ENCODE data around the gene ICE1. TPM values are rescaled to one million over a fixed set of nuclear protein-coding genes. Genes with fewer than 3 reads are reported as not detected.

Gene ICE1
- total RNA-seq, 1 donor from 2014 or later: 13.5 TPM

DNA sequence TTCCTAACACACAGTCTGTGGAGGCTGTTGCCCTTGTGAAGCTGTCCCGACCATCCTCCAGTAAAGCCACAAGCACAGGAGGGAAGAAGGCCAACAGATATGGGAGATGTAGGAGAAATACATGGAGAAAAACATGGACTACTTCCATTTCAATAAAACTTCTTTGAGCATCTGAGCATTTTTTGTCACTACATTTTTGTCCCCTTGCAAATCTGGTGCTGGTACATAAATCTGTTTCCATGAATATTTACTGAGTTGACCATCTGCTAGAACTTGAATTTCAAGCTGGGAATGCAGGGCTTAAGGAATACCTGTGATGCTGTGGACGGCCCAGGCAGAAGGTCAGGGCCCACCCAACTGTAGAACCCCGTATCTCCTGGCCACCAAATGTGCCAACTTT is 43.9 kb upstream of the ICE1 start:
- Histone ChIP-seq H3K4me1 (no peaks in the 10 kb centered on the region), H3K4me3 (no peak overlapping the region), H3K36me3 (no peaks in the 10 kb centered on the region), H3K27me3 (no peaks in the 10 kb centered on the region), H3K27ac (no peak overlapping the region), H3K9me3 (no peaks in the 10 kb centered on the region)
- intact Hi-C loops (cut with DNase I): no loop called here
- no peak for TF ChIP-seq CTCF (IDR thresholded peaks at IDR 0.05)
- no peak for DNase-seq (ENCODE audit: low spot score in 2 of 2)

DNA sequence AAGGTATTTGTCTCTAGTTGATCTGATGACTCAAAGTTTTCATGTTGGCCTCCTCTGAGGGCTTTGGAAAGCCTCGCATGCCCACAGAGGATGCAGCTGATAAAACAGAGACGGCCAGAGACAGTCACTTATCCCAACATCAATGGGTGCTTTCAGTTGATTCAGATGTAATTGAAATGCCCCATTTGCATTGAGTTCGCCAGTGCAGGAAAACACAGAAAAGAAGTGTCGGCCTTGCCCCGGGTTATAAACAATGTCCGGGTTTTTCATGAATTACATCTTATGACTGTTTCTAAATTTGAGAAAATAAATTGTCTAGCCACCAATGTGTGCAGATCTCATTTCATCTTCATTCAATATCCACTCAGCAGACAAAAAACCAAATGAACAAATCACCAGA is 42.2 kb upstream of the ICE1 start:
- TF ChIP-seq CTCF (IDR thresholded peaks at IDR 0.05): no peak
- no peaks in the 10 kb centered on the region for H3K9me3 ChIP-seq
- H3K4me3 ChIP-seq: no peak overlapping the region
- H3K36me3 ChIP-seq: no peaks in the 10 kb centered on the region
- H3K27ac ChIP-seq: no peak overlapping the region
- H3K27me3 ChIP-seq: no peaks in the 10 kb centered on the region
- intact Hi-C loops (cut with DNase I): no loop called here
- no peaks in the 10 kb centered on the region for H3K4me1 ChIP-seq
- DNase-seq (ENCODE audit: low spot score in 2 of 2): no peak

GRCh38 chr5:5381310-5381913 is 41.1 kb upstream of the ICE1 start:
- H3K27ac ChIP-seq: no peak overlapping the region
- no peaks in the 10 kb centered on the region for H3K4me1 ChIP-seq

DNA sequence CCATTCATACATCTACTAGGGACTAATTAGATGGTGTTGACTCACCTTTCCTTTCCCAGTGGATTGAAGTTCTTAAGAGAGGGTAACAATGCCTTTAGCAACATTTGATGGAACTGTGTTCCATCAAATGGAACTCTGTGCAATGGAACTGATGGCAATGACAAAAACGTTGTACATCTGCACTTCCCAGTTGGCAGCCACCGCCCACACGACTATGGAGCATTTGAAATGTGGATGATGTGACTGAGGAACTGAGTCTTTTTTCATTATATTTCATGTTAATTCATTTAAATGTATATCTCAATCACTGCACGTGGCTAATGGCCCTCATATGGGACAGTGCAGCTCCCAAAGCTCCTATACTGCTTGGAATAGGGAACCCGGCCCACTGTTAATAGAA is 39.0 kb upstream of the ICE1 start:
- H3K27ac ChIP-seq: no peak overlapping the region
- TF ChIP-seq CTCF (IDR thresholded peaks at IDR 0.05): no peak
- no peaks in the 10 kb centered on the region for H3K36me3 ChIP-seq
- DNase-seq (ENCODE audit: low spot score in 2 of 2): no peak
- intact Hi-C loops (cut with DNase I): no loop called here
- H3K4me3 ChIP-seq: no peak overlapping the region
- no peaks in the 10 kb centered on the region for H3K9me3 ChIP-seq
- H3K4me1 ChIP-seq: no peaks in the 10 kb centered on the region
- H3K27me3 ChIP-seq: no peaks in the 10 kb centered on the region

More at GRCh38 chr5:5381310-5381913, 41.1 kb upstream of the ICE1 start:
- Histone ChIP-seq H3K4me3 (no peak overlapping the region), H3K9me3 (no peaks in the 10 kb centered on the region), H3K36me3 (no peaks in the 10 kb centered on the region), H3K27me3 (no peaks in the 10 kb centered on the region)
- no peak for TF ChIP-seq CTCF (IDR thresholded peaks at IDR 0.05)
- DNase-seq (ENCODE audit: low spot score in 2 of 2): no peak
- intact Hi-C loops (cut with DNase I): no loop called here

DNA sequence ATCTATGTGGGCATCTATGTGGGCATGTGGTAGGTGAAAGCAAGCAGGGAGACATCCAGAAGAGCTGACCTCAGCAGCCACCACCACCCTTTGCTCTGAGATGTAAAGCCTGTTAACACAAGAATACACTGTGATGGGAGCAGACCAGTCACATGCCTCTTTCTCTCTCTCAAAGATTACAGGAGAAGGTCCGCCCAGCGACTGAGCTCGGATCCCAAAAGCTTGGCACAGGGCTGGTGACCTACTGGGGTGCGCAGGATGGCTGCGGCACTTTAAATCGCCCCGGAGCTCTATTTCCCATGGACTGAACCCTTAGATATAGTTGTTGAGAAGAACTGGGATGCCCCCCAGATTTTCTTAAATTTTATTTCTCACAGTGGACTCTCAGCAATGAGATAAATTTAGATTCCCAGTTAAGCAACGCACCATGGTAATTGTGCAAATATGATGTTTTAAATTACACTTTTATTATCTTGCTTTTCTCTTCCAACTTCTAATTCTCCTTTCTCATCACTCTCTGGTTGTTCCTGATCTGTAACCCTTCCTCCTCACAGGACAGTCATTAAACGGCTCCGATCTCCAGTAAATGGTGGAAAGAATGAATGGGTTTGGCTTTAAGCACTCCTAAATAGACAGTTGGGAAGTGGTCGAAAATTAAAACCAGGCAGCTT is 37.7 kb upstream of the ICE1 start:
- TF ChIP-seq CTCF (IDR thresholded peaks at IDR 0.05): no peak
- Histone ChIP-seq H3K4me3 (no peak overlapping the region), H3K4me1 (no peaks in the 10 kb centered on the region), H3K9me3 (no peaks in the 10 kb centered on the region), H3K27ac (no peak overlapping the region), H3K27me3 (no peaks in the 10 kb centered on the region), H3K36me3 (no peaks in the 10 kb centered on the region)
- intact Hi-C loops (cut with DNase I): no loop called here
- no peak for DNase-seq (ENCODE audit: low spot score in 2 of 2)
